AG04449 (cell line): ENCODE data around the gene NAV1.

Experiments
- CTCF ChIA-PET: fragments of 350-600 bp; formaldehyde crosslinking; extraction: SDS; loops from one replicate; lab custom pipeline; 2021; ENCODE audit warnings: antibody characterized with exemption; lab: Yijun Ruan, JAX
- POLR2A ChIA-PET: fragments of 400-600, 350-600 bp; formaldehyde crosslinking; extraction: SDS; loops from one replicate; lab custom pipeline; 2020; ENCODE audit warnings: antibody characterized with exemption, inconsistent platforms; lab: Yijun Ruan, JAX
- DNase-seq: peaks from one replicate; pipeline ENCODE4 v3.0.0-alpha.2; 2010; ENCODE audit warnings: low read depth, low spot score
- H3K4me3 ChIP-seq: 2 replicates; pipeline ENCODE4 v1.5.1; 2011; ENCODE audit warnings: low read depth, mild to moderate bottlenecking, control low read depth, low read length
- CTCF ChIP-seq: IDR thresholded peaks from one replicate; pipeline ENCODE4 v1.5.1; 2011; ENCODE audit warnings: mild to moderate bottlenecking, moderate library complexity, low read length, control low read depth, inconsistent platforms; ENCODE audit not compliant: insufficient read depth; ENCODE audit errors: missing control alignments

Gene NAV1

GRCh38 chr1:201585093-201585483 is 46.2 kb downstream of the NAV1 start:
- TF ChIP-seq CTCF: no peak
- no peak for DNase-seq
- ChIA-PET CTCF (interaction anchor here (0.8 kb wide), 1 partner anchor 244 kb away, joined by 3 read pairs; no protein-coding TSS in a partner anchor), POLR2A (interaction anchor here (1.2 to 2.3 kb wide), 4 partner anchors 8 to 46 kb away, joined by 3 to 10 read pairs (median 7); no protein-coding TSS in a partner anchor)
- no peak overlapping the region for H3K4me3 ChIP-seq

DNA sequence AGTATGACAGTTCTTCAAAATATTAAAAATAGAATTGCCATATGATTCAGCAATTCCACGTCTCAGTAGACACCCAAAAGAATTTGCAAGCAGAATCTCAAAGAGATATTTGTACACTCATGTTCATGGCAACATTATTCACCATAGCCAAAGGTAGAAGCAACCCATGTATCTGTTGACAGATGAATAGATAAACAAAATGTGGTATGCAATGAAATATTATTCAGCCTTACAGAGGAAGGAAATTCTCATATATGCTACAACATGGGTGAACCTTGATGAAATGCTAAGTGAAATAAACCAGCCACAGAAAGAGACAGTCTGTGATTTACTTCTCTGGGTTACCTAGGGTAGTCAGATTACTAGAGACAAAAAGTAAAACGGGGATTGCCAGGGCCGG is 47.0 kb downstream of the NAV1 start:
- CTCF ChIA-PET: no interaction called here
- TF ChIP-seq CTCF: no peak

GRCh38 chr1:201586806-201587205 is 47.9 kb downstream of the NAV1 start:
- no peak for TF ChIP-seq CTCF
- POLR2A ChIA-PET: no interaction called here
- no peak overlapping the region for H3K4me3 ChIP-seq
- DNase-seq: no peak
- CTCF ChIA-PET: no interaction called here

More for the DNA sequence above, 47.0 kb downstream of the NAV1 start:
- POLR2A ChIA-PET: interaction anchor here (1.7 to 2.3 kb wide), 2 partner anchors 17 to 23 kb away, joined by 9 to 10 read pairs; no protein-coding TSS in a partner anchor
- H3K4me3 ChIP-seq: no peak overlapping the region
- no peak for DNase-seq

- H3K4me3 ChIP-seq: no peak overlapping the region
- ChIA-PET CTCF (interaction anchor here (0.6 kb wide), 1 partner anchor 11 kb away, joined by 4 read pairs; no protein-coding TSS in a partner anchor), POLR2A (no interaction called here)
- no peak for DNase-seq
- TF ChIP-seq CTCF: no peak
Observed at GRCh38 chr1:201587729-201588128, 48.8 kb downstream of the NAV1 start.
